SU-DHL-6 (cell line): ENCODE results near the gene GCDH.

Experiments used
- EZH2phosphoT487 ChIP-seq: fragments of 200-600 bp; sonication (generic), shearing (Covaris generic); conservative IDR thresholded peaks from 2 replicates; pipeline ENCODE4 v1.6.1; 2018; ENCODE audit warnings: mild to moderate bottlenecking, antibody characterized with exemption, low read length, moderate library complexity, mixed read lengths
- TF ChIP-seq, protein P1 (sequence below): fragments of 200-600 bp; sonication (generic); IDR thresholded peaks from one replicate; pipeline ENCODE4 v1.5.1; 2017; ENCODE audit warnings: antibody characterized with exemption, mild to moderate bottlenecking, low read length, moderate library complexity; ENCODE audit not compliant: insufficient read depth, poor library complexity, severe bottlenecking

DNA sequence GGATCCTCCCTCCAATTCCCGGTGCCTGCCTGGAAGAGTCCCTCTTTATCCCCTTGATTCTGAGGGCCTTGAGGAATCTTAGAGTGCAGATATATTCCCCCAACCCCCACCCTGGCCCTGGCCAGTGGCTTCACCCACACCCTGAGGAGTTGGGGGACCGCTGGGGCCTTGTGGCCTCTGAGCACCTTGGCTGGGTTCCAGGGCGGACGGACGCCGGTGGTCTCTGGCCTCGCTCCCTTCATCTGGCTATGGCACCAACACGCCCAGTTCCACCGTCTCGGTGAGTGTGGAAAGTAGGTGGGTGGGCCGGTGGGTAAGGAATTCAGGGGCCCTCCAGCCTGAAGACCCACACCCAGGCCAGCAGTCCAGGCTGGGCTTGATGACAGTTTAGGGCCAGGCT is 47.6 kb upstream of the GCDH start:
- TF ChIP-seq, protein P1, sequence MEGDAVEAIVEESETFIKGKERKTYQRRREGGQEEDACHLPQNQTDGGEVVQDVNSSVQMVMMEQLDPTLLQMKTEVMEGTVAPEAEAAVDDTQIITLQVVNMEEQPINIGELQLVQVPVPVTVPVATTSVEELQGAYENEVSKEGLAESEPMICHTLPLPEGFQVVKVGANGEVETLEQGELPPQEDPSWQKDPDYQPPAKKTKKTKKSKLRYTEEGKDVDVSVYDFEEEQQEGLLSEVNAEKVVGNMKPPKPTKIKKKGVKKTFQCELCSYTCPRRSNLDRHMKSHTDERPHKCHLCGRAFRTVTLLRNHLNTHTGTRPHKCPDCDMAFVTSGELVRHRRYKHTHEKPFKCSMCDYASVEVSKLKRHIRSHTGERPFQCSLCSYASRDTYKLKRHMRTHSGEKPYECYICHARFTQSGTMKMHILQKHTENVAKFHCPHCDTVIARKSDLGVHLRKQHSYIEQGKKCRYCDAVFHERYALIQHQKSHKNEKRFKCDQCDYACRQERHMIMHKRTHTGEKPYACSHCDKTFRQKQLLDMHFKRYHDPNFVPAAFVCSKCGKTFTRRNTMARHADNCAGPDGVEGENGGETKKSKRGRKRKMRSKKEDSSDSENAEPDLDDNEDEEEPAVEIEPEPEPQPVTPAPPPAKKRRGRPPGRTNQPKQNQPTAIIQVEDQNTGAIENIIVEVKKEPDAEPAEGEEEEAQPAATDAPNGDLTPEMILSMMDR = no peak
- no peak for TF ChIP-seq EZH2phosphoT487
